ENCODE measurements around the gene GLS2. TPM values are rescaled to one million over a fixed set of nuclear protein-coding genes. Genes with fewer than 3 reads are reported as not detected.

GLS2 gene
- total and polyA plus RNA-seq, 4 donors, result 28.0 to 53.8 (median 47.9) TPM

DNA sequence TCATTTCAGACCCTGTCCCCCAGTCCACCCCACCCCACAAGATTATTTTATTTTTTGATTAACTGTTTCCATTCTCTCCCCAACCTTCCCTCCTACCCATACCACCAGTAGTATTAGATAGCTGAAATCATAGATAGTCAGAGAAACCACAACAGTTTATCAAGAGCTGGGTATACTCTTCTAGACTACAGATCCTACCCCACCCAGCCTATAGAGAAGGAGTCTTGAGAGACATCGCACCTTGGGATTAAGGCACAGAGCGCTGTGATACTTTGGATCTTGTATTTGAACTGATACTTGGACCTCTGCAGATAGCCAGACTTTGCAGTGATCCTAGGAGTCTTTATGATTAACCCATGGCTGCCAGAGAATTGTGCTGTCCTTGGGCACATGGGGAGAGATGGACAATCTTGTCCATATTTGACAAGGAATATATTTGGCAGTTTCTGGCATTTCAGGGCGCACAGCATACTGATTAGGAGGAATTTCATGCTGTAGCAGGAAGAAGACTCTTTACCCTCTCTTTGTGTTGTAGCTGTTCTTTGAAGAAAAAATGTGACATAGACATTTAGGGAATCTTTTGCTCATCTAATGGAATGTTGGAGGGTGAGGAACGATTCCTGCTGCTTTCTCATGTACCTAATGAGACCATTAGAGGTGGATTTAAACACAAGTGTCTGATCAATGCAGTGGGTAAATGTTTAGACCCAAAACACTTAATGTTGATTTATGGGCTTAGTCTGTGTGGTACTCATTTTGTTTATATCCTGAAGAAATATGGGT, 34.6 kb upstream of the GLS2 start:
- DNase-seq (ENCODE audit: low spot score), result no peak
- Histone ChIP-seq H3K36me3 (ENCODE audit: control insufficient read depth in 4 of 4, insufficient read depth in 3 of 4, low read depth in 1 of 4, low read length in 3 of 4) (no peaks in the 10 kb centered on the region), H3K4me1 (ENCODE audit: control insufficient read depth in 4 of 4, insufficient read depth in 4 of 4, low read length in 3 of 4) (peaks cover 0 to 3% (median 0%) of the 10 kb centered on the region in 4 donors), H3K4me3 (ENCODE audit: low read depth in 1 of 3, low read length in 3 of 3) (peak overlapping the region in 2 of 3 donors; percentile 23 to 49), H3K27ac (ENCODE audit: low read depth in 1 of 2, low read length in 2 of 2) (peak overlapping the region; percentile 59 to 68), H3K9ac (ENCODE audit: low read depth in 1 of 2, low read length in 2 of 2) (peak overlapping the region; percentile 50 to 72), H3K9me3 (ENCODE audit: control insufficient read depth in 4 of 4, low read length in 3 of 4) (no peaks in the 10 kb centered on the region), H3K27me3 (ENCODE audit: control insufficient read depth in 4 of 4, insufficient read depth in 4 of 4, low read length in 3 of 4) (no peaks in the 10 kb centered on the region)
- TF ChIP-seq FOXA2 (IDR thresholded peaks at IDR 0.05) (no peak), FOXA1 (IDR thresholded peaks at IDR 0.05) (no peak), YY1 (IDR thresholded peaks at IDR 0.05) (no peak), HNF4A (conservative IDR thresholded peaks at IDR 0.05) (no peak), SP1 (IDR thresholded peaks at IDR 0.05) (no peak), GABPA (IDR thresholded peaks at IDR 0.05 in 1 of 2, conservative IDR thresholded peaks at IDR 0.05 in 1 of 2) (no peak), RAD21 (IDR thresholded peaks at IDR 0.05) (no peak), TAF1 (conservative IDR thresholded peaks at IDR 0.05) (no peak), EGR1 (IDR thresholded peaks at IDR 0.05; ENCODE audit: low read depth in 2 of 2) (no peak), RXRA (IDR thresholded peaks at IDR 0.05) (no peak)
- TF ChIP-seq, protein P1, sequence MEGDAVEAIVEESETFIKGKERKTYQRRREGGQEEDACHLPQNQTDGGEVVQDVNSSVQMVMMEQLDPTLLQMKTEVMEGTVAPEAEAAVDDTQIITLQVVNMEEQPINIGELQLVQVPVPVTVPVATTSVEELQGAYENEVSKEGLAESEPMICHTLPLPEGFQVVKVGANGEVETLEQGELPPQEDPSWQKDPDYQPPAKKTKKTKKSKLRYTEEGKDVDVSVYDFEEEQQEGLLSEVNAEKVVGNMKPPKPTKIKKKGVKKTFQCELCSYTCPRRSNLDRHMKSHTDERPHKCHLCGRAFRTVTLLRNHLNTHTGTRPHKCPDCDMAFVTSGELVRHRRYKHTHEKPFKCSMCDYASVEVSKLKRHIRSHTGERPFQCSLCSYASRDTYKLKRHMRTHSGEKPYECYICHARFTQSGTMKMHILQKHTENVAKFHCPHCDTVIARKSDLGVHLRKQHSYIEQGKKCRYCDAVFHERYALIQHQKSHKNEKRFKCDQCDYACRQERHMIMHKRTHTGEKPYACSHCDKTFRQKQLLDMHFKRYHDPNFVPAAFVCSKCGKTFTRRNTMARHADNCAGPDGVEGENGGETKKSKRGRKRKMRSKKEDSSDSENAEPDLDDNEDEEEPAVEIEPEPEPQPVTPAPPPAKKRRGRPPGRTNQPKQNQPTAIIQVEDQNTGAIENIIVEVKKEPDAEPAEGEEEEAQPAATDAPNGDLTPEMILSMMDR (IDR thresholded peaks at IDR 0.05; ENCODE audit: low read depth, low read length, missing input control), result no peak
- TF ChIP-seq, protein P2, sequence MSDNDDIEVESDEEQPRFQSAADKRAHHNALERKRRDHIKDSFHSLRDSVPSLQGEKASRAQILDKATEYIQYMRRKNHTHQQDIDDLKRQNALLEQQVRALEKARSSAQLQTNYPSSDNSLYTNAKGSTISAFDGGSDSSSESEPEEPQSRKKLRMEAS (IDR thresholded peaks at IDR 0.05), result no peak
- TF ChIP-seq, protein P3, sequence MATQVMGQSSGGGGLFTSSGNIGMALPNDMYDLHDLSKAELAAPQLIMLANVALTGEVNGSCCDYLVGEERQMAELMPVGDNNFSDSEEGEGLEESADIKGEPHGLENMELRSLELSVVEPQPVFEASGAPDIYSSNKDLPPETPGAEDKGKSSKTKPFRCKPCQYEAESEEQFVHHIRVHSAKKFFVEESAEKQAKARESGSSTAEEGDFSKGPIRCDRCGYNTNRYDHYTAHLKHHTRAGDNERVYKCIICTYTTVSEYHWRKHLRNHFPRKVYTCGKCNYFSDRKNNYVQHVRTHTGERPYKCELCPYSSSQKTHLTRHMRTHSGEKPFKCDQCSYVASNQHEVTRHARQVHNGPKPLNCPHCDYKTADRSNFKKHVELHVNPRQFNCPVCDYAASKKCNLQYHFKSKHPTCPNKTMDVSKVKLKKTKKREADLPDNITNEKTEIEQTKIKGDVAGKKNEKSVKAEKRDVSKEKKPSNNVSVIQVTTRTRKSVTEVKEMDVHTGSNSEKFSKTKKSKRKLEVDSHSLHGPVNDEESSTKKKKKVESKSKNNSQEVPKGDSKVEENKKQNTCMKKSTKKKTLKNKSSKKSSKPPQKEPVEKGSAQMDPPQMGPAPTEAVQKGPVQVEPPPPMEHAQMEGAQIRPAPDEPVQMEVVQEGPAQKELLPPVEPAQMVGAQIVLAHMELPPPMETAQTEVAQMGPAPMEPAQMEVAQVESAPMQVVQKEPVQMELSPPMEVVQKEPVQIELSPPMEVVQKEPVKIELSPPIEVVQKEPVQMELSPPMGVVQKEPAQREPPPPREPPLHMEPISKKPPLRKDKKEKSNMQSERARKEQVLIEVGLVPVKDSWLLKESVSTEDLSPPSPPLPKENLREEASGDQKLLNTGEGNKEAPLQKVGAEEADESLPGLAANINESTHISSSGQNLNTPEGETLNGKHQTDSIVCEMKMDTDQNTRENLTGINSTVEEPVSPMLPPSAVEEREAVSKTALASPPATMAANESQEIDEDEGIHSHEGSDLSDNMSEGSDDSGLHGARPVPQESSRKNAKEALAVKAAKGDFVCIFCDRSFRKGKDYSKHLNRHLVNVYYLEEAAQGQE (IDR thresholded peaks at IDR 0.05), result no peak
- TF ChIP-seq, protein P4, sequence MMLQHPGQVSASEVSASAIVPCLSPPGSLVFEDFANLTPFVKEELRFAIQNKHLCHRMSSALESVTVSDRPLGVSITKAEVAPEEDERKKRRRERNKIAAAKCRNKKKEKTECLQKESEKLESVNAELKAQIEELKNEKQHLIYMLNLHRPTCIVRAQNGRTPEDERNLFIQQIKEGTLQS (IDR thresholded peaks at IDR 0.05), result no peak
- 57% methylated on average over 4 of the region's 4 CpGs for WGBS

DNA sequence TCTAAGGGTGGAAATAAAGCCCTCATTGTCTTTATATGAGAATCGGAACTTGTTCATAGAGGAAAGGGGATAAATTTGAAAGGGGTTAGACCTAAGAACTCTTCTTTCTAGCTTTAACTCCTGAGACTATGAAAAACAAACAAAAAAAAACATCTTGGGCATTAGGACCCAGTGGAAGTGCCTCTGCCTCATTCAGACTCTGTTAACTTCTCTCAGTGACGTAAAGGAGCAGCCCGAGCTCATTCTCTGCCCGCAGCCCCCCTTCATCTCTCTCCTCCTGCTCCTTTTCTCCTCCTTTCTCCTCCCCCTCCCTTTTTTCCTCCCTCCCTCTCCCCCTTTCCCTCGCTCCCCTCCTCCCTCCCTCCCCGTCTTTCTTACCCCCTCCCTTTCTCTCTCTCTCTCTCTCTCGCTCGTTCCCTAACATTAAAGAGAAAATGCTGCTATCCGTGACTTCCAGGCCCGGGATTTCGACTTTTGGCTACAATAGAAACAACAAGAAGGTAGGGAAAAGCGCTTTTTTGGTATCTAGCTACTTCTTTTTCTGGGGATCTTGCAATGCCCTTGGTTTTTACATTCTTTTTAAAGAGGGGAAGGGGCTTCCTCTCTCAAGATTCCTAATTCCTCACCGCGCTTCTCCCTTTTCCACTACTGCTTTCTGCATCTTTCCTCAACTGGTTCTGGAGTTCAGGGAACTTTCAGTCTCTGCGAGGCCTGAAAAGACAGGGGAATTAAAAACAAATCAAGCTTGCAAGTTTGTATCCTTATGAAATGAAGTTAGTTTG, 33.8 kb upstream of the GLS2 start, which contains the start of gene RBMS2:
Gene RBMS2 (plus strand): TSS at position 231 of the 782 bp plus-strand sequence. CDS start 204 bp downstream, at position 435.
- WGBS, result 7% methylated on average over 15 of the region's 15 CpGs
- DNase-seq (ENCODE audit: low spot score), result no peak
- Histone ChIP-seq H3K4me3 (ENCODE audit: low read depth in 1 of 3, low read length in 3 of 3) (peak within 1 kb of the TSS; percentile 35 to 59 (median 49)), H3K27me3 (ENCODE audit: control insufficient read depth in 4 of 4, insufficient read depth in 4 of 4, low read length in 3 of 4) (no peaks in the 10 kb centered on the region), H3K36me3 (ENCODE audit: control insufficient read depth in 4 of 4, insufficient read depth in 3 of 4, low read depth in 1 of 4, low read length in 3 of 4) (no peaks in the 10 kb centered on the region), H3K9me3 (ENCODE audit: control insufficient read depth in 4 of 4, low read length in 3 of 4) (no peaks in the 10 kb centered on the region), H3K9ac (ENCODE audit: low read depth in 1 of 2, low read length in 2 of 2) (peak within 1 kb of the TSS; percentile 50 to 86), H3K27ac (ENCODE audit: low read depth in 1 of 2, low read length in 2 of 2) (peak within 1 kb of the TSS; percentile 59 to 68), H3K4me1 (ENCODE audit: control insufficient read depth in 4 of 4, insufficient read depth in 4 of 4, low read length in 3 of 4) (peaks cover 0 to 3% (median 0%) of the 10 kb centered on the region in 4 donors)
- no peak for TF ChIP-seq TAF1 (conservative IDR thresholded peaks at IDR 0.05)
- TF ChIP-seq RAD21 (IDR thresholded peaks at IDR 0.05), result peak in 1 of 2 donors; percentile 13

Data from liver (tissue), 9 donors.